HL-60 (cell line): ENCODE results near the gene TTYH3.

Source experiments
- DNase-seq, 2 experiments: peaks; one replicate each; pipeline ENCODE4 v3.0.0-alpha.2; 2010 to 2020; ENCODE audit warnings: low read depth in 1 of 2, low spot score in 1 of 2
- H3K27ac ChIP-seq: fragments of 250-450 bp; sonication (Bioruptor Pico); replicated peaks from 2 replicates; pipeline ENCODE4 v1.5.1; 2020; ENCODE audit warnings: mild to moderate bottlenecking, moderate library complexity
- H3K27me3 ChIP-seq: fragments of 250-450 bp; sonication (Bioruptor Pico); 2 replicates; pipeline ENCODE4 v1.5.1; 2021; ENCODE audit warnings: mild to moderate bottlenecking, moderate library complexity; ENCODE audit not compliant: insufficient read depth, poor library complexity, severe bottlenecking
- H3K4me3 ChIP-seq: replicated peaks from 2 replicates; pipeline ENCODE4 v1.5.1; 2011; ENCODE audit warnings: mild to moderate bottlenecking, control low read depth, low read length; ENCODE audit not compliant: insufficient read depth
- CTCF ChIP-seq: IDR thresholded peaks from one replicate; pipeline ENCODE4 v1.5.1; 2011; ENCODE audit warnings: low read length, control low read depth, inconsistent platforms; ENCODE audit not compliant: insufficient read depth
- GABPA ChIP-seq: IDR thresholded peaks from 2 replicates; pipeline ENCODE4 v1.6.1; 2012; ENCODE audit warnings: low read depth
- POLR2AphosphoS5 ChIP-seq: IDR thresholded peaks from 2 replicates; pipeline ENCODE4 v1.6.1; 2012; ENCODE audit warnings: low read depth
- REST ChIP-seq: IDR thresholded peaks from 2 replicates; pipeline ENCODE4 v1.6.1; 2012; ENCODE audit warnings: low read depth; ENCODE audit not compliant: insufficient replicate concordance
- SPI1 ChIP-seq: IDR thresholded peaks from 2 replicates; pipeline ENCODE4 v1.6.1; 2012; ENCODE audit warnings: low read depth, mild to moderate bottlenecking, borderline replicate concordance

TTYH3 gene

GRCh38 chr7:2684501-2684900 is 52.7 kb downstream of the TTYH3 start:
- TF ChIP-seq SPI1 (no peak), REST (no peak), CTCF (no peak), POLR2AphosphoS5 (no peak), GABPA (no peak)
- DNase-seq: no peak
- no peak overlapping the region for H3K4me3 ChIP-seq
- no peak overlapping the region for H3K27ac ChIP-seq
- peaks cover 26% of the 10 kb centered on the region for H3K27me3 ChIP-seq

GRCh38 chr7:2686101-2686500 is 54.3 kb downstream of the TTYH3 start:
- TF ChIP-seq GABPA: no peak
- TF ChIP-seq CTCF: no peak
- no peak for TF ChIP-seq POLR2AphosphoS5
- TF ChIP-seq REST: no peak
- no peak for TF ChIP-seq SPI1
- Histone ChIP-seq H3K27me3 (peaks cover 36% of the 10 kb centered on the region), H3K27ac (no peak overlapping the region), H3K4me3 (no peak overlapping the region)
- no peak for DNase-seq

- H3K27ac ChIP-seq: no peak overlapping the region
- H3K4me3 ChIP-seq: no peak overlapping the region
- DNase-seq: no peak
- peaks cover 36% of the 10 kb centered on the region for H3K27me3 ChIP-seq
- TF ChIP-seq CTCF (no peak), POLR2AphosphoS5 (no peak), REST (no peak), GABPA (no peak), SPI1 (no peak)
These were observed 55.6 kb downstream of the TTYH3 start for GRCh38 chr7:2687338-2687869.
